ENCODE data around the gene ALK. TPM values are rescaled to one million over a fixed set of nuclear protein-coding genes. Genes with fewer than 3 reads are reported as not detected.

Gene ALK
- total RNA-seq, 6 donors from 2014 or later: 0.17 to 2.1 (median 0.35) TPM

GRCh38 chr2:29276151-29276550 is 645.2 kb downstream of the ALK start:
- no peak for TF ChIP-seq POLR2A (IDR thresholded peaks at IDR 0.05)
- TF ChIP-seq CTCF (IDR thresholded peaks at IDR 0.05): no peak
- no peak for TF ChIP-seq POLR2AphosphoS5 (IDR thresholded peaks at IDR 0.05)
- no peak for TF ChIP-seq EP300 (IDR thresholded peaks at IDR 0.05)
- WGBS, 2 donors: 46 to 53% methylated on average over 3 of the region's 3 CpGs
- ATAC-seq (ENCODE audit: low FRiP score in 2 of 2) (no peak), DNase-seq (no peak)
- no peak overlapping the region for H3K4me3 ChIP-seq
- no peaks in the 10 kb centered on the region for H3K36me3 ChIP-seq
- no peak overlapping the region for H3K27ac ChIP-seq
- H3K27me3 ChIP-seq: no peaks in the 10 kb centered on the region
- no peaks in the 10 kb centered on the region for H3K4me1 ChIP-seq
- H3K9me3 ChIP-seq: no peaks in the 10 kb centered on the region

GRCh38 chr2:29275186-29275585 is 646.2 kb downstream of the ALK start:
- no peak for DNase-seq
- Histone ChIP-seq H3K4me1 (no peaks in the 10 kb centered on the region), H3K4me3 (no peak overlapping the region), H3K36me3 (no peaks in the 10 kb centered on the region), H3K27ac (no peak overlapping the region), H3K9me3 (no peaks in the 10 kb centered on the region), H3K27me3 (no peaks in the 10 kb centered on the region)
- TF ChIP-seq CTCF (IDR thresholded peaks at IDR 0.05): no peak
- no peak for TF ChIP-seq POLR2A (IDR thresholded peaks at IDR 0.05)
- TF ChIP-seq POLR2AphosphoS5 (IDR thresholded peaks at IDR 0.05): no peak
- no peak for TF ChIP-seq EP300 (IDR thresholded peaks at IDR 0.05)
- WGBS, 2 donors: 86 to 94% methylated on average over 4 of the region's 4 CpGs
- no peak for ATAC-seq (ENCODE audit: low FRiP score in 2 of 2)

- Histone ChIP-seq H3K27ac (no peak overlapping the region), H3K9me3 (no peaks in the 10 kb centered on the region), H3K4me1 (no peaks in the 10 kb centered on the region), H3K27me3 (no peaks in the 10 kb centered on the region), H3K36me3 (no peaks in the 10 kb centered on the region), H3K4me3 (no peak overlapping the region)
- WGBS, 2 donors: 64 to 76% methylated on average over 6 of the region's 6 CpGs
- DNase-seq (no peak), ATAC-seq (ENCODE audit: low FRiP score in 2 of 2) (no peak)
- TF ChIP-seq POLR2AphosphoS5 (IDR thresholded peaks at IDR 0.05) (no peak), EP300 (IDR thresholded peaks at IDR 0.05) (no peak), POLR2A (IDR thresholded peaks at IDR 0.05) (no peak), CTCF (IDR thresholded peaks at IDR 0.05) (no peak)
Observed at GRCh38 chr2:29273685-29274611, 647.4 kb downstream of the ALK start.

GRCh38 chr2:29273004-29273684 is 648.2 kb downstream of the ALK start:
- Histone ChIP-seq H3K4me1 (no peaks in the 10 kb centered on the region), H3K27ac (no peak overlapping the region), H3K4me3 (no peak overlapping the region), H3K9me3 (no peaks in the 10 kb centered on the region), H3K36me3 (no peaks in the 10 kb centered on the region), H3K27me3 (no peaks in the 10 kb centered on the region)
- no peak for DNase-seq
- no peak for TF ChIP-seq CTCF (IDR thresholded peaks at IDR 0.05)
- TF ChIP-seq POLR2A (IDR thresholded peaks at IDR 0.05): no peak
- no peak for TF ChIP-seq EP300 (IDR thresholded peaks at IDR 0.05)
- no peak for TF ChIP-seq POLR2AphosphoS5 (IDR thresholded peaks at IDR 0.05)
- peak in 1 of 2 donors; percentile 30 for ATAC-seq (ENCODE audit: low FRiP score in 2 of 2)
- WGBS, 2 donors: 75 to 80% methylated on average over 6 of the region's 6 CpGs
